NCI-H2227 (cell line): ENCODE results near the gene AUTS2.

Experiments
- DNase-seq: peaks from one replicate; lab custom pipeline; 2025; ENCODE audit not compliant: unreplicated experiment; lab: John Stamatoyannopoulos, UW

Gene AUTS2

DNA sequence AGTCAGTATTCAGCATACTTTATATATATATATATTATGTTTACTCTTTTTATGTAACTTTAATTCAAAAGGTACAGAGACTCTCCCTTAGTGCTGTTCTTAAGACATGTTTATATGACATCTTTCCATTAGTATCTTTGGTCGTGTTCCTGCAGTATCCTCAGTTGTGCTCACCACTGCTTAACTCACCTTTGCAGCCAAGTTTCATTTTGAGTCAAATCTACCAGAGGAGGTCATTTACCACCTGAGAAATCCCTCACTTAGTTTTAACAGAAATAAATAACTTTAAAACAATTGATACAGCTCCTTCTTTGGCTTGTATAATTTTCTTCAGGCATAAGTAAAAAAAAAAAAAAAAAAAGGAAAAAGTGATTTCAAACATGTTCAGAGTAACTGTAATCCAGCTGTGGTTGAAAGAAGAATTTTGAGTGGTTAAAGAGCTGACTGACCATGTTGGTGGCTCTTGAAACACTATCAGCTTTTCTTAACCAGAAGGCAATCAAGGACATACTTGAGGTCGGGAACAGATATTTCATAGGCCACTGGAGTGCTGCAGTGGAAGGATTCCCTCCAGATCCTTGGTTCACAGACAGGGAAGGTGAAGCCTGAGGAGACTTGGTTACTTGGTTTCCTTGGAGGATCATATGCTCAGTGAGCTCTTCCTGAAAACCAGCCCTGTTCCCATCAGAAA lies 116.8 kb downstream of the AUTS2 start:
- no peak for DNase-seq

DNA sequence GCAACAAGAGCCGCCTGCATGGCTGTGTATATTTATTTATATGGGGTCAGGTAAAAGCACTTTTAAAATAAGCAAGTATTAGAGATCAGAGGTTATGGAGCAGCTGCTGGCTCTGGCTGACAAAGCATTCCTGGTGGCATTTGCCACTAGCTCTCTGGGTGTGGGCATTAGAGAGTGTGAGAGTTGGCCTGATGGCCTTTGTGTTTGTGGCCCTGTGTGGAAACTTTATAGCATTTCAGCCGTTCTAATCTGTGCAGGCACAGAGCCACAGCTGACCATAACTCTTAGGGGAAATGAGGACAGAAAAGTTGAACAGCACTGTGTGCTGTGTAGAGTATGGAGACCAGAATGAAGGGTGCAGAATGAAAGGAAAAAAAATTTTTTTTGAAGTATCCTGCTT lies 118.9 kb downstream of the AUTS2 start:
- DNase-seq: no peak

DNA sequence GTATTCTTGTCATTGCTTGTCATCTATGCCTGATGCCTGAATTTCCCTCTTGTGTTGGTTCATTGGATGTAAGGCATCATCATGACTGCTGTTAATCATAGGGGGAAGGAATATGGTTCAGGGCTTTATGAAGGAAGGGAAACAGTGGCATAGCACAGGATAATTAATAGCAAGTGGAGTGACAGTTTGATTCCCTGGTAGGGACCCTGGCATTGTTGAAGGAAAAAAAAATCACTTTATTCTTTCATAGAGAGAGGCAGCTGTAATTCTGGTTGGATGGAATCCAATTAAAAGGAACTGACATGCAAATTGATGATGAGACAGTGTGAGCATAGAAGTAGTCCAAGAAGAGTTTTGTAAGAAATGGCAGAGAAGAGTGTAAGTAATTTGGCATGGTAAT lies 121.4 kb downstream of the AUTS2 start:
- no peak for DNase-seq

DNA sequence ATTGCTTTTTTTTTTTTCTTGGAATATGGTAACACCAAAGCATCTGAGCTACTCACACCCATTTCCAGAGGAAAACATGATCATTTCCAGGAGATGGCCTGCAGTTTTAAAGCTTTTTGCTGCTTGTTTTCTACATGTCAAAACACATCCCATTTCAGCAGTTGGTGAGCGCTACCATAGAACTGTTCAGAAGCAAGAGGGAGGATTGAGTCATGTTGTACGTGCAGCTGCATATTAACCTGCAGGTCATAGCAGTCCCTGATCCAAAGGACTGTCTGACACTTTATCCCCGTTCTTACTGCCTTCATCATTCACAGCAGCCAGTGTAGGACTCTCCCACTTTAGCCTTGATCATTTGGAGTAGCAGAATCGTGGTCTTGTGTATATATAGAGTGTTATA lies 124.6 kb downstream of the AUTS2 start:
- DNase-seq: peak; percentile 36

DNA sequence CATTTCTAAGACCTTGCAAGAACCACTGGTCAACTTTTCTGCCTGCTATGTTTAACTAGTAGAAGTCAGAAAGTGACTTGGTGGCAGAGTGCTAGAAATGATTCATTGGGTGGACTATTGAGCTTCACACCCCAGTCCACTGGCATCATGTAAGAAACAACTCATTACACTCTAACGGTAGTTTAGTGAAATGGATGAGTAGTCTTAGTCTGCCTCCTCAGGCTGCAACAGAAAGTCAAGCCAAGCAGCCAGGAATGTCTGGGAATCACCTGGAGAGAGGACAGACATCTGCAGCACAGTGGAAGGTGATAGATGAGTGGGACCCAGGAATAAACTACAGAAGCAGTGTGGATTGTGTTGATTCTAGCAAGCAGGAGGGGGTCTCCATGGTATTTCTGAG lies 125.4 kb downstream of the AUTS2 start:
- DNase-seq: no peak

DNA sequence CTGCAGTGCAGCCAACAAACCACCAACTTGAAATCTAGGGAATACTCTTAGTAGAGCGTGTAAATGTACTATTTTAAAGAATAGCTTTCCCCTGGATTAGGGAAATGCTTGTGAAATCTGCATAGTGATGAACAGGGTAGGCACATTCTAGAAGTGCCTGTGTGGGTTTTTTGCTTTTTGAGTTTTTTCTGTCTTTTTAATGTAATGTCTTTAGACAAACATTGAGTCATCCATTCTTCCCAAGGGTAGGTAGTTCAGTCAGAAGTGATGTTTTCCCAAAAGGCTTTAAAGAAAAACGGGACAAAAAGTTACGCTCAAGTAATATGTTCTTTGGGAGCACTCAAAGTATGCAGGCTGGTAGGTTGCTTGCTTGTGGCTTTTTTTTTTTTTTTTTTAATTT lies 130.0 kb downstream of the AUTS2 start:
- no peak for DNase-seq

DNA sequence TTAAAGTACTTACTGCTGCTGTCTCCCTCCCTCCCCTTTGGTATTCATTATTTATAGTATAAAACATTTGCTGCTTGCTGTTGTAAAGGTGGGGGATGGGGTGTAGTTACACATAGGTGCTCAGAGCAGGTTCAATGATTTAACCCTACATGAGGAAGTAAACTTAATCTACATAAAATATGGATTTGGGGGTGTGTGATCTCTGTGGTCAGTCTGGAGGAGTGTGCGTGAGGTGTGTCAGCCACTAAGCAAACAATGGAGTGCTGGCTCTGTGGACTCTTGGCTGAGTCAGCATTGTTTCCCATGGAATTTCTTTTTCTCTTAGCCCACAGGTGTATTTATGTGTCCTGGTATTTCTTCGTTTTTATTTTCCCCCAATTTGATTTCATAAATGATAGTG lies 133.9 kb downstream of the AUTS2 start:
- no peak for DNase-seq

DNA sequence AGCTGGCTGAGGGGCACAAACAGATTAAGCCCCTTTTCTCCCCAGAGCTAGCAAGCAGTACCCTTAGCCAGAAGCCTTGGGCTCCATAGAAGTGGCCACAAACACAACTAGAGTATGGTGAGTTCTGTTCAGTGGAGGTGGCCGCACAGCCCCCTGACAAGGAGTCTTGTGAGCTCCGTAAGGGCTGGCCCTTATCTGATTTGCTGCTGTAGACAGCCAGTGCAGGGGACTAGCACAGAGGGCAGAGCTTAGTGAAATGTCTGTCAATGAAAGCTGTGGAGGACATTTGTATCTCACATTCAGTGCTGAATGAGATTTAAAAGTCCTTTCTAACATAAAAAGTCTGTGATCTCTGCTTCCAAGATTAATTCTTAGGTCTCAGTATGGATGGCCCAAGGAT lies 137.3 kb downstream of the AUTS2 start:
- DNase-seq: no peak

DNA sequence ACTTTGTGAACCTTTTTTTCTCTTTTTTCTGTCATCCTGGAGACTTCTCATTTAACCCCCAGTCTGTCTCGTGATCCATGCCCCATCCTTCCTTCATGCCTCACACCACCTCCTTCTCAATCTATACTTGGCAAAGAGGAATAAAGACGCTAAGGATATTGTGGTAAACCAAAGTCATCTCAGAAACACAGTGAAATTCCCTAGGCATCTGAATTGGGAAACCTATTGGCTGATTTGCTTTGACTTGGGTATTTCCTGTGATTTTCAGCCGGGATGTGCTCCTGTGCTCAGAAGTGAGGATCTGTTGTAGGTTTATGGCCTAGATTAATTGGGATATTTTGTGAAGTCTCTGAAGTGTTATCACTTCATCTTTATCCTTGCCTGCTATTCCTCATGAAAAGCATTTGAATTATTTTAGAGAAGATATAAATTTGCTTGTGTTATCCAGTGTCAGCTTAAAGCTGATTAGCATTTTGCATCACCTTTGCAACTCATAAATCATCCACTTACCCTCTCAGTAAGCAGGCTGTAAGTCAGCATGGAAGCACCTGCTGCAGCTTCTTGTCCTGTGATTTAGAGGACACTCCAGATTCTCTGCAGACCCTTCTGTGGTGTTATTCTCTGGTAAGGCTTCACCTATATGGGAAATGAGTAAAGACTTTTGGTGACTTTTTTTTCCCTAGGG lies 138.0 kb downstream of the AUTS2 start:
- no peak for DNase-seq

DNA sequence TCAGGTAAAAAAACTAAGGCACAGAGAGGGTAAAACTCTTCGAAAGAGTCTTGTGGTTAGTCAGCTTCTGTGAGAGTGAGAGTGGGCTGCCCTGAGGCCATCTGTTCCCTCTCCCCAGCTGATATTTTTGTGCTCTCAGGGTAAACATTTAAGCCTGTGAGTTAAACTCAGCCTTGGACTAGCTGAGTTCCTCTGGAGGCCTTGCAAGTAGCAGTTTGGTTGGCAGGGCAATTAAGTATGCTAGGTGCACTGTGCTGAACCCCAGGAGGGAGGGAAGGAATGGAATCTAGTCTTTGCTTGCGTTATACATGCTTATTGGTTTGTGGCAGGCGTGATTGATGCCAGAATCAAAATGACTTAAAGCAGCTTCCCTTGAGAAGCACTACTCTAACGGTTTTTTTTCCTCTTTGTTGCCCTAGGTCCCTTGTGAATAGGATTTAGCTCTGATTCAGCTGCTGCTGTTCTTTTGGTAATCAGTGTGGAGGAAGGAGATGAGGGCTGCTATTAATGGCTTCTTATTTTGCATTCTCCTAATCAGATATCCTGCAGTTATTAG lies 140.2 kb downstream of the AUTS2 start:
- DNase-seq: peak; percentile 76

DNA sequence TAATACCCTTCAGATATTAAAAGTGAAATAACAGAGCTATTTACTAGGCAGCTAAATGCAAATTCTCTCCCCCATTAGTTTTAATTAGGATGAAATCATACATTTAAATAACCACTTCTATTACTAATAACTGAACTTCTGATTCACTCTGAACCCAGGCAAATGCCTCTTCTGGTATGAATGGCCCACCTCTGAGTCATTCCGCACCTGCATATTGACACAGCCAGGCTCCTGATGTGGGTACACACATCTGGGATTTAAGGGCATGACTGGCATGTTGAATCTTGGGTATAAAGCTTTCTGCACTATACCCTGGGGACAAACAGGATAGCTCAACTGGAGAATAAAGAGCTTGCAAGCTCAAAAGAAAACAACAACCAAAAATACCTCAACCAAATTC lies 140.9 kb downstream of the AUTS2 start:
- DNase-seq: no peak

DNA sequence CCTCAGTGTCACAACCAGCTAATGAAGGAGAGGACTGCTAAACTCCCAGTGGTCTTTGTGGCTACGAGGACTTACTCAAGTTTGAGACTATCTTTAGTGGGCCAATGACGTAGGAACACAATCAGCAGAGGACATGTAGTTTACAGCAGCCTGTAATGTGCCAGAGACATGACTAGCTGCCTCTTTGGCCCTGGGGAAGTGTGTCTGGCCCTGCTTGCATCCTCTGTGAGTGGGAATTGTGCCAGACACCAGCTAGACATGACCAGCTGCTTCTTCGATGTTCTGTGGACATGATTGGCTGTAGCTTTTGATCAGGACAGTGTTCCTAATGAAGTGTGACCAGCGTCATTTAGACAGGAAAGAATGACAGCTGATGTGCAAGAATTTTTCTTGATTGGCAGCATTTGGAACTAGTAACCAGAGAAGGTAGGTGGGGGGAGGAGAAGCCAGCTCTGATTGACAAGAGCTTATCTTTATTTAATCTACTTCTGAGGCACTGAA lies 141.7 kb downstream of the AUTS2 start:
- no peak for DNase-seq

DNA sequence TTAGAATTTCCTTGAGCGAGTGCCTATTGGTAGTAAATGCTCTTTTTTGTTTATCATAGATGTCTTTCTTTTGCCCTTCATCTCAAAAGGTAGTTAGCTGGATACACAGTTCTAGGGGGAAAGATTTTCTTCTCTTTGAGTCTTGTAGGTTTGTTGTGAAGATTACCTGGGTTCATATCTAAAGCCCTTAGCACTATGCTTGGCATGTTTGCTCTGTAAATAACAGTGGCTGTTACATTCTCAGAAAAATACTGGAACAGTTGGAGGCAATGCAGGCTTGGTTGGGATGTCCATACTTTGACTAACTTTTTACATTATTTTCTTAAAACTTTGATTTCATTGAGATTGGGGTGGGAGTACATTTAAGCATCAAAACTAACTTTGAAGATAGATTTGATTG lies 144.0 kb downstream of the AUTS2 start:
- no peak for DNase-seq

DNA sequence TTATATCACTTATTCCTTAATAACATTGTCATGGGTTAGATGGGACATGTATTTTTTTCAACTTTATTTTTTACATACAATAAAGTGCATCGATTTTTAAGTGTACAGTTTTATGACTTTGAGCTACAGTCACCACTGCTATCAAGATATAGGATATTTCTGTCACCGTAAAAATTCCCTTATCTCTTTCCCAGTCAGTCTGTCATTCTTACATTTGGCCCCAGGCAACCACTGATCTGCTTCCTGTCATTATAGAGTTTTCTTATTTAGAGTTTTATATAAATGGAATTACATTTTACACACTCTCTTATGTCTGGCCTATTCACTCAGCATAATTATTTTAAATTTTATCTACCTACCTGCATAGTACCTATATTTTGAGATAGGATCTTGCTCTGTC lies 145.2 kb downstream of the AUTS2 start:
- no peak for DNase-seq

DNA sequence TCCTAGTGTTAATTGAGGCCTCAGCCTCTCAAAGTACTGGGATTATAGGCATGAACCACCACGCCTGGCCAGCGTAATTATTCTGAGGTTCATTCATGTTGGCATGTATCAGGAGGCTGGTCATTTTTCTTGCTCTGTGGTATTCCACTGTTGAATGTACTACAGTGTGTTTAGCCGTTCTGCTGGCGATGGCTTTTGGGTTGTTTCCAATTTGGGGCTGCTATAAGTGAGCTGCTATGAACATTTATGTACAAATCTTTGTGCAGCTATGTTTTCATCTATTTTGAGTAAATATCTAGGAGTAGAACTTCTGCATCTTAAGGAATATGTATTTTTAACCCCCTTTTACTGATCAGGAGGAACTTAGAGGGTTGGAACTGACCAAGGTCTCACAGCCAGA lies 145.8 kb downstream of the AUTS2 start:
- DNase-seq: no peak

DNA sequence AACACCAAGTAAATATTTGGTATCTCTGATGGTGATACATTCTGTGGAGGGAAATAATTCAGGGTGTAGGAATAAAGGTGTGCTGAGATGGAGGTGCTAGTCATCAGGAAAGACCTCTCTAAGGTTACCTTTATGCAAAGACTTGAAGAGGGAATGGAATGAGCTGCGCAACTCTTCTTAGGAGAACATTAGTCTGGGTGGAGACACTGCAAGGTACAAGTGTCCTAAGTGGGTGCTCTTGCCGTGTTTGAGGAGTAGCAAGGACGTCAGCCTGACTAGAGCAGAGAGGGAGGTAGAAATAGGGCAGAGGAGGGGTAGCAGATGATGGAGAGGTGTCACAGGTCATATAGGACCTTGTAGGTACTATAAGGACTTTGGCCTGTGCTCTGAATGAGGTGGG lies 148.1 kb downstream of the AUTS2 start:
- no peak for DNase-seq

DNA sequence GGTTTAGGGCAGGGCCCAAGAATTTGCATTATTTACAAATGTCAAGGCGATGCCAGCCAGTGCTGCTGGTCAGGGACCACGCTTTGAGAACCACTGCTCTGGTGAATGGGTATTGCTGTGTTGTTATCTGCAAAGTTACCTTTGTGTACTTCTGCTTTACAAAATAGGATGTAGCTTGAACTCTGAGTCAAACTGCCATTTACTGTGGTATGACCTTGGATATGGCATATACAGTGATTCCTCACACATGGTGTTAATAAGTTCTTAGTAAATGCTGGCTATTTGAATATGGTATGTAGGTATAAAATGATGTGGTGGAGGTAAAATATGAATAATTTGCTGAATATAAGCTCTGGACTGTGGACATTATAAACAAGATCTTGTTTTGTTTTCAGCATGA lies 148.9 kb downstream of the AUTS2 start:
- no peak for DNase-seq

DNA sequence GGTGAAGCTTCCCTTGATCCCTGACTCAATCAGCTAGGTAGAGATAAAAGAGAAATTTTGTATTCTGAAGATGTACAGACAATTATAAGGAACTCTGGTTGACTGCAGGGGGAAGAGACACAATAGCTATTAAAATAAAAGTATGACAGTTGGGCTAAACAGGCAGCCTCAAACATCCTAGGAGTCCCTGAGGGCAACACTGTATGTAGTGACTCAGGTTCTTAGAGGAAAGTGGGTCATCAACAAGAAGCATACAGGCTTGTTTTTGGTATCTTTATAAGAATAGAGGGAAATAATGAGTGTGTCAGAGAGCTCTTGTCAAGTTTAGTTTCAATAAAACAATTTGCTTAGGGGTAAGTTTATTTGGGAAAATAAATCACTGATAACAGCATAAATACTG lies 150.3 kb downstream of the AUTS2 start:
- no peak for DNase-seq

DNA sequence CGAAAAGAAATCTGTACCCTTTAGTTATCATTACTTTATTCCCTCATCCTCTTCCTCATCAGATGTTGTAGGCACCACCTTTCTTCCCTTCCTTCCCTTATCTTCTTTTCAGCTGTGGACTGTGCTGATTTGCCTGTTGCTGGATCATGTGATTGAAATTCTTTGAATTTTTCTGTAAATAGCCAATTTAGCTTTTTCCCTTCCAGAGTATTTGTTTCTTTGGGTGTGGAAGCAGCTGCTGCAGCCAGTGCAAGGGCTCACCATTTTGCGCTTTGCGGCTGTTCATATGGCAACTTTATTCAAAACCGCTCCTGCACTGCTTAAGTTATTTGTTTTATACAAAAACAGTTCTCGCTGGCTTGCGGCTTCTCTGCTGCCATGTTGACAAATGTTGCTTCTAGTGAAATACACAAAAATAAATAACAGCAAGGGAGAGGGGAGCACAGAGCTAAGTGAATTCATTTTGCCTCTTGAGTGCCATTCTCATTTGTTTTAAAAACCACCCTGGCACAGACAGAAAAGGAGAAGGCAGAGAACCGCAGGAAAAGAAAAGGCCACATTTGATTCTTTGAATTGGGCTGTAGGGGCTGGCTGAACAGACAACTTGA lies 151.2 kb downstream of the AUTS2 start:
- no peak for DNase-seq

DNA sequence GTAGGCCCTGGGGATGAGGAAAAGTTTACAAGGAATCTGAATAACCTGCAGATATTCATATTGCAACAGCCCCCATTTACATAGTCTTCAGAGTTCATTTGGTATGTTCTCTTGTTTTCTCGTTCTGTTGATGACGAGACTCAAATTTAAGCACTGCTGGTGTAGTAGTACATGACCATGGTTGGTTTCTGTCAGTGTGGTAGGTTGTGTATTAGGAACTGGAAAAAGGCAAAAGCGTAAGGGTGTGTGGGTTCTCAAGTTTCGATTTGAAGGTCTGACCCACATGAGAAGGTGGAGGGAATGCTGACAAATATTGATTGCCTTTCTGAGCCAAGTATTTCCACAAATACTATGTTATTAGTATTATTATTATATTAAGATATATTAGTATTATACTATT lies 151.7 kb downstream of the AUTS2 start:
- no peak for DNase-seq

DNA sequence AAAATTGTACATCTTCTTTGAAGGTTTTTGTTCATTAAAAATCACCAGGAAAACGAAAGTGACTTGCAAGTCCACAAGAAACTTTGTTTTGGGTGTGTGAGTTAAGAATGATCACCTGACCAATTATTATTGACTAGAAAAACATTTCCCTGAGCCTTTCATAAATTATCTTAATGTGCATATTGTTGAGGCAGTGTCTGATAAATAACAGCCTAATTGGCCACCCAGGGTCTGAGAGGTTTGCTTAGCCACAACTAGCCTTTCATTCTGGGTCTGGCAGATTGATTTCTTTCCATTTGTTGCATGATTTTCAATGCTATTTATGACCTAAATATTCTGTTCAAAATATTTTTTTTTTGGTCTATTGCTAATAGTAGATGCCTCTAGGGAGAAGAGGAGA lies 152.8 kb downstream of the AUTS2 start:
- DNase-seq: no peak

DNA sequence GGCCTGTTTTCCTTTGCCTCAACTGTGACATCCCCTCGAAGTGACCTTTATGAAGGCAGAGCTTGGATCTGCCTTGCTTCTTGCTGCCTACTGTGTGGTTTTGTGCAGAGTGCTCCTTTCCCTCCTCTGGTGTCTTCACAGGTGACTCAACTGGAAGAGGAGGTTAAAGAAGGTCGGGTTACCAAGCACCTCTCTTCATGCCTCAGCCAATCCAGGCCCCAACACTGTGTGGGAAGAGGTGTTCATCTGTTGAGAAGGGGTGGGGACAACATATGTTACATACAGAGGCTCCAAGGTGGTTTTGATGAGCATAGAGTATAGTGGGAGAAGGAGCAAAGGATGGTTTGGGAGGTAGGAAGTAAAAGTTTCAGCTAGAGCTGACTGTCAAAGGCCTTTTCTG lies 155.7 kb downstream of the AUTS2 start:
- no peak for DNase-seq
